MCF 10A (cell line): Measurements from ENCODE around the gene NME9. TPM values are rescaled to one million over a fixed set of nuclear protein-coding genes. Genes with fewer than 3 reads are reported as not detected.

Experiments
- BruUV-seq: library from RNA; stranded (reverse); fragments of 400-500 nt; replicated peaks from 2 replicates; lab custom pipeline; 2021; lab: Mats Ljungman, UMichigan
- CTCF ChIA-PET: fragments of 300-600 bp; sonication (Branson Sonifier 250); formaldehyde crosslinking; extraction: SDS; loops from one replicate; lab custom pipeline; 2021; ENCODE audit warnings: antibody characterized with exemption, inconsistent platforms; lab: Yijun Ruan, JAX
- POLR2A ChIA-PET: fragments of 300-600, 350-650 bp; sonication (Branson Sonifier 250); formaldehyde crosslinking; extraction: SDS; loops from one replicate; lab custom pipeline; 2020; ENCODE audit warnings: antibody characterized with exemption, inconsistent platforms; lab: Yijun Ruan, JAX
- DNase-seq: peaks from one replicate; pipeline ENCODE4 v3.0.0-alpha.2; 2018; ENCODE audit not compliant: unreplicated experiment
- H3K27ac Mint-ChIP-seq: one replicate; pipeline ENCODE4 v1.8.0; 2022; ENCODE audit warnings: mild to moderate bottlenecking, low read depth, mixed read lengths; ENCODE audit not compliant: unreplicated experiment
- H3K27me3 Mint-ChIP-seq: one replicate; pipeline ENCODE4 v1.8.0; 2022; ENCODE audit warnings: mixed read lengths; ENCODE audit not compliant: insufficient read depth, unreplicated experiment
- H3K36me3 Mint-ChIP-seq: one replicate; pipeline ENCODE4 v1.8.0; 2022; ENCODE audit warnings: mild to moderate bottlenecking, moderate library complexity, mixed read lengths; ENCODE audit not compliant: insufficient read depth, unreplicated experiment
- H3K4me1 Mint-ChIP-seq: one replicate; pipeline ENCODE4 v1.8.0; 2022; ENCODE audit warnings: mixed read lengths; ENCODE audit not compliant: insufficient read depth, unreplicated experiment
- H3K4me3 Mint-ChIP-seq: one replicate; pipeline ENCODE4 v1.8.0; 2022; ENCODE audit warnings: mild to moderate bottlenecking, moderate library complexity, mixed read lengths; ENCODE audit not compliant: unreplicated experiment
- H3K9me3 Mint-ChIP-seq: one replicate; pipeline ENCODE4 v1.8.0; 2022; ENCODE audit warnings: mixed read lengths; ENCODE audit not compliant: unreplicated experiment
- CTCF ChIP-seq: fragments of 200-600 bp; IDR thresholded peaks from one replicate; pipeline ENCODE4 v1.8.0; 2022; ENCODE audit warnings: antibody characterized with exemption, mild to moderate bottlenecking; ENCODE audit not compliant: unreplicated experiment
- intact Hi-C: fragments of 100-400 bp; cut with micrococcal nuclease; formaldehyde crosslinking; loops from 2 replicates; pipeline ENCODE4 v1.14.1; 2022
- total RNA-seq: library from RNA; stranded (reverse); gene quantifications from 2 replicates; pipeline ENCODE4 v1.2.3, GENCODE V29; 2022

Gene NME9
- total RNA-seq, 1 experiment from 2014 or later: not detected

- Mint-ChIP-seq H3K4me3 (no peak overlapping the region), H3K27me3 (no peaks in the 10 kb centered on the region), H3K27ac (no peak overlapping the region), H3K36me3 (peaks cover 33% of the 10 kb centered on the region), H3K4me1 (no peaks in the 10 kb centered on the region), H3K9me3 (no peaks in the 10 kb centered on the region)
- CTCF ChIA-PET: no interaction called here
- DNase-seq: no peak
- TF ChIP-seq CTCF: no peak
- intact Hi-C loops: no loop called here
- BruUV-seq: no TSS peak
- POLR2A ChIA-PET: no interaction called here
These were observed 40.0 kb downstream of the NME9 start for GRCh38 chr3:138289701-138290100.

- Mint-ChIP-seq H3K9me3 (no peaks in the 10 kb centered on the region), H3K4me3 (no peak overlapping the region), H3K4me1 (no peaks in the 10 kb centered on the region), H3K27me3 (no peaks in the 10 kb centered on the region), H3K36me3 (peaks cover 29% of the 10 kb centered on the region), H3K27ac (no peak overlapping the region)
- DNase-seq: no peak
- ChIA-PET POLR2A (no interaction called here), CTCF (interaction anchor here (0.6 kb wide), 1 partner anchor 139 kb away, joined by 3 read pairs; no protein-coding TSS in a partner anchor)
- TF ChIP-seq CTCF: no peak
- intact Hi-C loops: no loop called here
- BruUV-seq: no TSS peak
These were observed 40.4 kb downstream of the NME9 start for GRCh38 chr3:138289260-138289659.

- H3K9me3 Mint-ChIP-seq: no peaks in the 10 kb centered on the region
- no peak overlapping the region for H3K27ac Mint-ChIP-seq
- TF ChIP-seq CTCF: no peak
- peaks cover 5% of the 10 kb centered on the region for H3K4me1 Mint-ChIP-seq
- CTCF ChIA-PET: interaction anchor here (0.6 to 1.4 kb wide), 4 partner anchors 9 to 878 kb away, joined by 3 read pairs; no protein-coding TSS in a partner anchor
- peaks cover 29% of the 10 kb centered on the region for H3K36me3 Mint-ChIP-seq
- intact Hi-C loops: no loop called here
- POLR2A ChIA-PET: no interaction called here
- BruUV-seq: no TSS peak
- H3K4me3 Mint-ChIP-seq: no peak overlapping the region
- no peaks in the 10 kb centered on the region for H3K27me3 Mint-ChIP-seq
- no peak for DNase-seq
These were observed 44.6 kb downstream of the NME9 start for GRCh38 chr3:138284957-138285477.

DNA sequence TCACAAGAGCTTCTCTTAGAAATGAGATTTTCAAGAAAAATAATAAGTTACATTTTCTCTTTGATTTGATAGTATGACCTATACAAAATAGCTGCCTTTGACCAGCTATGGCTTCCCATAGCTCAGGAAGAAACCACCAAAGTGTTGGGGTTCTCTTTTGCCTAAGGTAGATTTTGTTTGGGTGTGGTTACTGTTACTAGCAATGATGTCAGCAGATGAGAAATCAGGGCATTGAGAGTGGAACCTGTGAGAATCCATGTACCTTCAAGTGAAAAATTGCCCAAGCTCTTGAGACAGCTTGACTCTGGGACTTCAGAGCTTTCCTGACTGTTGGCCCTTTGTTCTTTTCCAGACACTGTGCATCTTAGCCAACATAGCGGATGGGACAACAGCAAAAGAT, 45.6 kb downstream of the NME9 start:
- no TSS peak for BruUV-seq
- intact Hi-C loops: no loop called here
- ChIA-PET POLR2A (no interaction called here), CTCF (interaction anchor here (0.6 to 1.4 kb wide), 7 partner anchors 12 to 214 kb away, joined by 3 to 7 read pairs (median 3); no protein-coding TSS in a partner anchor)
- no peak overlapping the region for H3K4me3 Mint-ChIP-seq
- no peak for DNase-seq
- peaks cover 27% of the 10 kb centered on the region for H3K36me3 Mint-ChIP-seq
- H3K27me3 Mint-ChIP-seq: no peaks in the 10 kb centered on the region
- peaks cover 5% of the 10 kb centered on the region for H3K4me1 Mint-ChIP-seq
- no peaks in the 10 kb centered on the region for H3K9me3 Mint-ChIP-seq
- no peak for TF ChIP-seq CTCF
- H3K27ac Mint-ChIP-seq: no peak overlapping the region
